IMR-90 (cell line): ENCODE measurements around the gene ANO10. TPM values are rescaled to one million over a fixed set of nuclear protein-coding genes. Genes with fewer than 3 reads are reported as not detected.

Source experiments
- ATAC-seq: fragments of 200-7000 bp; cut with Tn5 transposase; 2 replicates; pipeline ENCODE4 v1.9.1; 2020; ENCODE audit warnings: low read depth, mild to moderate bottlenecking, moderate library complexity
- BruUV-seq: library from RNA; stranded (reverse); fragments of 400-500 nt; replicated peaks from 2 replicates; lab custom pipeline; 2021; lab: Mats Ljungman, UMichigan
- CTCF ChIA-PET: fragments of 300-600 bp; formaldehyde crosslinking; extraction: SDS; loops from one replicate; lab custom pipeline; 2021; ENCODE audit warnings: antibody characterized with exemption; lab: Yijun Ruan, JAX
- POLR2A ChIA-PET: fragments of 300-600 bp; sonication (Branson Sonifier 250); formaldehyde crosslinking; loops from one replicate; lab custom pipeline; 2022; ENCODE audit warnings: antibody characterized with exemption; ENCODE audit not compliant: unreplicated experiment; lab: Charles Lee
- DNase-seq: peaks from one replicate; pipeline ENCODE4 v3.0.0; 2013
- H2AFZ ChIP-seq: replicated peaks from 2 replicates; pipeline ENCODE3; 2013; ENCODE audit warnings: low read length, mild to moderate bottlenecking; ENCODE audit not compliant: poor library complexity
- H2AK5ac ChIP-seq: 2 replicates; pipeline ENCODE4 v1.6.1; 2013; ENCODE audit warnings: low read depth, low read length, inconsistent platforms
- H2AK9ac ChIP-seq: replicated peaks from 2 replicates; pipeline ENCODE3; 2013; ENCODE audit warnings: mild to moderate bottlenecking, low read depth, low read length, moderate library complexity; ENCODE audit not compliant: poor library complexity
- H2BK120ac ChIP-seq: 2 replicates; pipeline ENCODE4 v1.6.1; 2013; ENCODE audit warnings: low read depth, low read length, inconsistent platforms
- H2BK15ac ChIP-seq: 3 replicates; pipeline ENCODE4 v1.6.1; 2013; ENCODE audit warnings: low read depth, low read length, inconsistent platforms
- H2BK20ac ChIP-seq: 2 replicates; pipeline ENCODE4 v1.6.1; 2013; ENCODE audit warnings: low read depth, mild to moderate bottlenecking, inconsistent platforms, low read length, moderate library complexity
- H2BK5ac ChIP-seq: 2 replicates; pipeline ENCODE4 v1.6.1; 2013; ENCODE audit warnings: mild to moderate bottlenecking, low read depth, low read length, inconsistent platforms; ENCODE audit not compliant: poor library complexity, severe bottlenecking
- H3K14ac ChIP-seq: replicated peaks from 2 replicates; pipeline ENCODE4 v1.6.1; 2013; ENCODE audit warnings: low read depth, low read length, inconsistent platforms
- H3K18ac ChIP-seq: 2 replicates; pipeline ENCODE4 v1.6.1; 2013; ENCODE audit warnings: low read depth, low read length, control low read depth
- H3K23ac ChIP-seq: 2 replicates; pipeline ENCODE4 v1.6.1; 2013; ENCODE audit warnings: low read depth, low read length, inconsistent platforms
- H3K27ac ChIP-seq: 2 replicates; pipeline ENCODE4 v1.5.1; 2013; ENCODE audit warnings: mild to moderate bottlenecking, control low read depth, low read length; ENCODE audit not compliant: insufficient read depth
- H3K27me3 ChIP-seq: 2 replicates; pipeline ENCODE4 v1.6.1; 2013; ENCODE audit warnings: low read length; ENCODE audit not compliant: control insufficient read depth, insufficient read depth
- H3K36me3 ChIP-seq: 2 replicates; pipeline ENCODE4 v1.6.1; 2013; ENCODE audit warnings: low read length, mixed read lengths; ENCODE audit not compliant: control insufficient read depth, insufficient read depth
- H3K4ac ChIP-seq: 2 replicates; pipeline ENCODE4 v1.6.1; 2013; ENCODE audit warnings: low read depth, low read length, inconsistent platforms
- H3K4me1 ChIP-seq: 2 replicates; pipeline ENCODE4 v1.6.1; 2013; ENCODE audit warnings: low read length, mixed read lengths; ENCODE audit not compliant: control insufficient read depth, insufficient read depth
- H3K4me2 ChIP-seq: 2 replicates; pipeline ENCODE4 v1.6.1; 2013; ENCODE audit warnings: low read depth, mild to moderate bottlenecking, control low read depth, low read length, moderate library complexity
- H3K4me3 ChIP-seq: 2 replicates; pipeline ENCODE4 v1.5.1; 2013; ENCODE audit warnings: low read depth, mild to moderate bottlenecking, control low read depth, low read length, moderate library complexity; ENCODE audit not compliant: insufficient read depth
- H3K56ac ChIP-seq: 2 replicates; pipeline ENCODE4 v1.6.1; 2013; ENCODE audit warnings: low read length, inconsistent platforms; ENCODE audit not compliant: insufficient read depth; ENCODE audit errors: extremely low read depth
- H3K79me1 ChIP-seq, 2 experiments: 2 replicates each; pipeline ENCODE4 v1.6.1; 2013; ENCODE audit warnings: low read length in 2 of 2, inconsistent platforms in 1 of 2, low read depth in 1 of 2
- H3K9ac ChIP-seq: 2 replicates; pipeline ENCODE4 v1.6.1; 2013; ENCODE audit warnings: low read depth, low read length, control low read depth
- H3K9me1 ChIP-seq: 2 replicates; pipeline ENCODE4 v1.6.1; 2013; ENCODE audit warnings: low read length, inconsistent platforms; ENCODE audit not compliant: insufficient read depth
- H3K9me3 ChIP-seq: 2 replicates; pipeline ENCODE4 v1.6.1; 2013; ENCODE audit warnings: low read length; ENCODE audit not compliant: control insufficient read depth, insufficient read depth
- H4K20me1 ChIP-seq: 2 replicates; pipeline ENCODE4 v1.6.1; 2013; ENCODE audit warnings: low read length, inconsistent platforms; ENCODE audit not compliant: insufficient read depth
- H4K5ac ChIP-seq: 2 replicates; pipeline ENCODE4 v1.6.1; 2013; ENCODE audit warnings: mild to moderate bottlenecking, low read depth, low read length, control low read depth
- H4K8ac ChIP-seq, 2 experiments: 2 replicates each; pipeline ENCODE4 v1.6.1; 2013; ENCODE audit warnings: low read depth in 2 of 2, low read length in 2 of 2, control low read depth in 1 of 2, inconsistent platforms in 1 of 2
- H4K91ac ChIP-seq: 2 replicates; pipeline ENCODE4 v1.6.1; 2013; ENCODE audit warnings: low read depth, low read length, inconsistent platforms; ENCODE audit not compliant: insufficient read depth
- BHLHE40 ChIP-seq: fragments of 150-350 bp; IDR thresholded peaks from 2 replicates; pipeline ENCODE4 v1.6.1; 2016; ENCODE audit warnings: mild to moderate bottlenecking, low read depth, low read length
- MAFK ChIP-seq: IDR thresholded peaks from 2 replicates; pipeline ENCODE4 v1.6.1; 2012; ENCODE audit warnings: low read depth, low read length, improper control_type of control experiment
- MAZ ChIP-seq: IDR thresholded peaks from 2 replicates; pipeline ENCODE4 v1.6.1; 2012; ENCODE audit warnings: low read depth, mild to moderate bottlenecking, low read length, improper control_type of control experiment, moderate library complexity, borderline replicate concordance
- NFE2L2 ChIP-seq: fragments of 150-350 bp; IDR thresholded peaks from 2 replicates; pipeline ENCODE4 v1.6.1; 2016; ENCODE audit warnings: low read depth, mild to moderate bottlenecking, low read length
- RFX5 ChIP-seq: IDR thresholded peaks from 2 replicates; pipeline ENCODE4 v1.8.0; 2012; ENCODE audit warnings: low read depth, mild to moderate bottlenecking, low read length, moderate library complexity
- WGBS, 2 experiments: methylation state at CpG; one replicate each; pipeline versions ENCODE4 v1.1.5 to v1.1.7; 2013; ENCODE audit warnings: missing lambda C conversion rate in 2 of 2; ENCODE audit not compliant: insufficient read length in 1 of 2; ENCODE audit errors: extremely low coverage in 2 of 2; 5-methylcytosine and 5-hydroxymethylcytosine counted together
- dilution Hi-C: fragments of 300-500 bp; cut with HindIII; formaldehyde crosslinking; loops from one replicate; pipeline ENCODE4 v1.14.3; 2018; ENCODE audit warnings: low sequenced_read_pairs; ENCODE audit not compliant: unreplicated experiment
- in situ Hi-C: fragments of 300-500 bp; cut with MboI; formaldehyde crosslinking; loops from 3 replicates; pipeline ENCODE4 v1.14.3; 2019; ENCODE audit warnings: low sequenced_read_pairs, inconsistent platforms, mixed read lengths
- intact Hi-C: fragments of 100-400 bp; cut with micrococcal nuclease; formaldehyde crosslinking; loops from 2 replicates; pipeline ENCODE4 v1.10.0; 2022
- polyA plus RNA-seq, 3 experiments: library from polyadenylated mRNA; depleted of rRNA; stranded (reverse); fragments of >200 nt; gene quantifications; 2 replicates each; pipeline ENCODE4 v1.2.3, GENCODE V29; 2012; ENCODE audit warnings: low replicate concordance in 1 of 3
- total RNA-seq: library from RNA; depleted of rRNA; stranded (reverse); fragments of >200 nt; gene quantifications from 2 replicates; pipeline ENCODE4 v1.2.3, GENCODE V29; 2012
- TF ChIP-seq, protein P1 (sequence below): conservative IDR thresholded peaks from 2 replicates; pipeline ENCODE4 v1.5.1; 2012; ENCODE audit warnings: mild to moderate bottlenecking, low read depth, low read length, improper control_type of control experiment

The ANO10 gene
- total and polyA plus RNA-seq, 2 of the 4 experiments (the other 2 are of a cell fraction), result 28.5 to 41.6 TPM

DNA sequence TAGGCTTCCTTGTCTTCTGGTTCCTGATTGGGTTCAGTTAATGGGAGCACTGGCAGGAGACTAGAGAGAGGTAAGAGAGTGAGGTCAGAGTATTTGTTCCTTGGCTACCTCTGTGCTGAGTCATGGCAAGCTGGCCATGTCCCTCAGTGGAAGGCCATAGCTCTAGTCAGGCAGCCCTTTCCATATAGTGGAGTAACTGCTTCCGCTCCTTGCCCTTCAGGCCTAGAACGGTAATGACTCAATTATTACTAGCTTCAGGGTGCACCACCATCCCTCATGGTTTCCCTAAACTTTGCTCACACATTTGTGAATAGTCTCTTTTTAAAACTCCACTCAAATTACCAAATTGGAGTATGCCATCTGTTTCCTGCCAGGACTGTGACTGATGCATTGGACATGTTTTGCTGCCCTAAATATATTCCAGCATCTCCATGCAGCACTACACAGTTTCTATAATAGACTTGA, 10.5 kb upstream of the ANO10 start:
- no TSS peak for BruUV-seq
- Histone ChIP-seq H3K9me1 (no peaks in the 10 kb centered on the region), H3K14ac (no peak overlapping the region), H3K9me3 (no peaks in the 10 kb centered on the region), H3K36me3 (no peaks in the 10 kb centered on the region), H4K8ac (peak overlapping the region in 1 of 2 experiments; percentile 59; a peak in 2 of 4 replicates), H4K91ac (peak overlapping the region; percentile 16; the same call in 1 of the 2 replicates), H2BK15ac (no peak overlapping the region), H3K27me3 (no peaks in the 10 kb centered on the region), H3K4me2 (no peak overlapping the region), H3K79me1 (no peaks in the 10 kb centered on the region), H3K4me3 (no peak overlapping the region), H4K5ac (no peak overlapping the region), H2AFZ (peak overlapping the region; percentile 53), H2BK120ac (peak overlapping the region; percentile 84; the same call in 1 of the 2 replicates), H3K27ac (peak overlapping the region; percentile 46), H4K20me1 (no peaks in the 10 kb centered on the region), H2AK5ac (0 out of 2 replicates have a peak overlapping the region, but pooled peaks have one; percentile 42), H2BK20ac (peak overlapping the region; percentile 82; the same call in 1 of the 2 replicates), H3K9ac (no peak overlapping the region), H3K18ac (no peak overlapping the region), H3K4me1 (peaks cover 3% of the 10 kb centered on the region; the same call in 1 of the 2 replicates), H3K4ac (peak overlapping the region; percentile 17; the same call in 1 of the 2 replicates), H2AK9ac (no peak overlapping the region), H3K23ac (no peak overlapping the region), H3K56ac (no peak overlapping the region), H2BK5ac (peak overlapping the region; percentile 80)
- dilution Hi-C loops, result no loop called here
- DNase-seq (peak; percentile 90), ATAC-seq (peak; percentile 91)
- intact Hi-C loops, result no loop called here
- in situ Hi-C loops, result no loop called here
- CTCF ChIA-PET, result interaction anchor here (0.6 kb wide), 1 partner anchor 22 kb away, joined by 3 read pairs; no protein-coding TSS in a partner anchor
- WGBS, 2 experiments, result no CpG with 5 or more reads among the region's 2 CpGs
- POLR2A ChIA-PET, result interaction anchor here (1.1 kb wide), 1 partner anchor 10 kb away, joined by 4 read pairs; the partner anchor contains the start of gene ANO10
- TF ChIP-seq RFX5 (no peak), MAFK (0 out of 2 replicates have a peak, but pooled peaks have one; percentile 13), MAZ (no peak), BHLHE40 (no peak), NFE2L2 (peak; percentile 80)
- TF ChIP-seq, protein P1, sequence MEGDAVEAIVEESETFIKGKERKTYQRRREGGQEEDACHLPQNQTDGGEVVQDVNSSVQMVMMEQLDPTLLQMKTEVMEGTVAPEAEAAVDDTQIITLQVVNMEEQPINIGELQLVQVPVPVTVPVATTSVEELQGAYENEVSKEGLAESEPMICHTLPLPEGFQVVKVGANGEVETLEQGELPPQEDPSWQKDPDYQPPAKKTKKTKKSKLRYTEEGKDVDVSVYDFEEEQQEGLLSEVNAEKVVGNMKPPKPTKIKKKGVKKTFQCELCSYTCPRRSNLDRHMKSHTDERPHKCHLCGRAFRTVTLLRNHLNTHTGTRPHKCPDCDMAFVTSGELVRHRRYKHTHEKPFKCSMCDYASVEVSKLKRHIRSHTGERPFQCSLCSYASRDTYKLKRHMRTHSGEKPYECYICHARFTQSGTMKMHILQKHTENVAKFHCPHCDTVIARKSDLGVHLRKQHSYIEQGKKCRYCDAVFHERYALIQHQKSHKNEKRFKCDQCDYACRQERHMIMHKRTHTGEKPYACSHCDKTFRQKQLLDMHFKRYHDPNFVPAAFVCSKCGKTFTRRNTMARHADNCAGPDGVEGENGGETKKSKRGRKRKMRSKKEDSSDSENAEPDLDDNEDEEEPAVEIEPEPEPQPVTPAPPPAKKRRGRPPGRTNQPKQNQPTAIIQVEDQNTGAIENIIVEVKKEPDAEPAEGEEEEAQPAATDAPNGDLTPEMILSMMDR, result 0 out of 2 replicates have a peak, but pooled peaks have one; percentile 7
